Activated gamma-delta T cell treated with anti-CD3 and anti-CD28 coated beads, Interleukin-2, amount 50 U/mL, for 16 hours (primary cell): Measurements from ENCODE around the gene IPO4.

Experiments
- DNase-seq: peaks from one replicate; pipeline ENCODE4 v3.0.0-alpha.2; 2020; ENCODE audit warnings: low read depth

The IPO4 gene

DNA sequence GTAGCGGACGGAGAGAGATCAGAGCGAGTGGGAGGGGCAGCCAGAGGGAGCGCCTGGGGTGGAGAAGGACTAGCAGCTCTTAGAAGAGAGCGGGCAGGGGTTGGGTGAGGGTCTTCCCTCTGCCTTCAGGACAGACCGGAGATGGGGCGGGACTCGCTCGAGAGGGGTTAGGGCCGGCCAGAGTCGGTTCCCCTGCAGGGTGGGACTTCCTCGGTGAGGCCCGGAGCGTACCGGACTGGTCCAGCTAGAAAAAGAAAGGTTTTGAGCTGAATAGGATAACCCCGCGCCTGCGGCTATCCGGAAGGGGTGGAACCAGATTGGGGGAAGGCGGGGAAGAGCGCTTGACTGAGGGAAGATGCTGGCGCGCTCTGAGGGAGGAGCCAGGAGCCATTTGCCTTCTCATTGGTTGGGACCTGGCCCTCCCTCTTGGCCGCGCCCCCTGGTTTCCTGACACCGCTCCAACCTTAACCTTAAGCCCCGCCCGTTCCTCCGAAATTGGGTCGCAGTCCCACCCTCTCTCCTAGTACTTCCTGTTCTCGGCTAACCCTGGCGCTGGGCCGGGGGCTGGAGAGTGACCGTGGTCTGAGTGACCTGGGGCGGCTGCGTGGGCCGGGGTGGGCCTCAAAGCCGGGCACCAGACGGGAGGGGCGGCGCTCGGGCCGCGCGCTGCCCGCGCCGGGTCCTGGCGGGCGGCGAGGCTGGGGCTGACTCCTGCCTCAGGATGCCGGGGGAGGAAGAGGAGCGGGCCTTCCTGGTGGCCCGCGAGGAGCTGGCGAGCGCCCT, 41.4 kb downstream of the IPO4 start, which contains the start of gene RNF31:
TSS of gene RNF31 (plus strand) at position 521 of the 783 bp plus-strand sequence. CDS start at position 722, 201 bp downstream.
- DNase-seq = peak; percentile 96

DNA sequence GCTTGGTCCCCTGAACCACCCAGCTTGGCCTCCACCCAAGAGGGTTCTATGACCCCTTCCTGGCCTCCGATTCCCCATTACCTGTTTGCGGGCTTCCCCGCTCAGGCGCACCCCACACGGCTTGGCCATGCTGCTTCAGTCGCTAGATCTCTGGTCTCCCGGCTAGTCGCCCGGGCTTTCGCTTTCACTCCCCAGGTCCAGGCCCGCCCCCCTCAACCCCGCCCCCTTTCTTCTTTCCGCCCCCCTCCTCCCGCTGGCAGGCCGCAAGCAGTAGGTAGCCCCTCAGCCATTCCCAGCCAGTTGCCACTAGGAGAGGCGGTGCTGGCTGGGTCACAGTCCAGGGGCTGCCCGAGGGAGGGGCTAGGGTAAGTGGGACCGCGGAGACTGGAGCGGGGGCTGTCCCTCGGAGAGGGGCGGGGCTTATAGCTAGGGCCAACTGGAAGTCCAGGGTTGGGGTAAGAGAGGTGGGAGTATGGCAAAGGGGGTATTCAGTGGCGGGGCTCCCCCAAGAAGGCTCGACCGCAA, 42.1 kb downstream of the IPO4 start, which contains the start of gene PSME2:
TSS of gene PSME2 (minus strand) at position 158 of the 525 bp plus-strand sequence. CDS start at position 129, 29 bp downstream.
- DNase-seq = peak; percentile 75

DNA sequence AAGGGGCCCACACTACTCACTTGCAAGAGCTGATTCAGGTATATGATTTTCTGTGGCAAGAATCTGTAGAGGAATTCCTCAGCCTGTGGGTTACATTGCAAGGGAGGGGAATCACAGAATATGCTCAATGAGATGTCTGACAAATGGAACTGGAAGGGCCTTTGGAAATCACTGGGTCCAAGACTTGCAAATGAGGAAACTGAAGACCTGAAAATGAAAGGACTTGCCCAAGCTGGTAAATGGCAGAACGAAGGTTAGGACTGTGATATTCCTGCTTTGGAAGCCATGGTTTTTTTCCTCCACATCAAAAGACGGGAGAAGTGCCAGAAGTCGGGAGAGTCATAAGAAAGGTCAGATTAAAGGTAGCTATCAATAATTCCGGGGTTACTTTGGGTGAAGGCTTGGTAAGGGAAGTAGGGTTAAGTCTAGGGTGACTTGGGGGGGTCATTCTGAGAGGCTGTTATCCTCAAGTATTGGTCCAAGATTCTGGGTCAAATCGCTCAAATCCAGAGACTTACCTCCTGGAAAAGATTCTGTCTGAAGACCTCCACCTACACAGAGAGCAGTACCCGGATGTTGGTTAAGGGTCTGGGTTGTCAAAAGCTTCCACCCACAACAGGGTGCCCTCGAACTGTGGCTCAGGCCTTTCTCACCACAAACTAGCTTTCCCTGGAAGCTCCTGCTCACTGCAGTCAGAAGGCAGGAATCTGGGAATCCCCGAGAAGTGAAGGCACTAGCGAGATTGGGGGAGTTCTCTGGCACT, 42.7 kb downstream of the IPO4 start:
- no peak for DNase-seq

DNA sequence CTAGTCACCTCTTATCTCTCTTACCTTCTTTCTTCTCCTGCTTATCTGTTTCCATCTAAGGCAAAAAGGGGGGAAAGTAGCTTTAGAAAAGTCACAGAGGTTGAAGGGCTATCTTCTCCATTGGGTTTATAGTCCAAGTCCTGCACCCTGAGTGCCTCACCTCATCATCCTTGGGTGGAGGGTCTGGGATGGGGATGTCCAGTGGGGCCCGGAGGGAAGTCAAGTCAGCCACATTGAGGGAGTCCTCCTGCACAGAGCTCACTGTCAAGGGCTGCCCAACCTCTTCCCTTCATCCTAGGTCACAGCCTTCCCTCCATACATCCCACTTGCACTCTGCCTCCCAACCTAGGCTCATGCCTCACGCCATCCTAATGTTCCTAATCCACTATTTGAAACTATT, 43.4 kb downstream of the IPO4 start:
- DNase-seq = no peak

DNA sequence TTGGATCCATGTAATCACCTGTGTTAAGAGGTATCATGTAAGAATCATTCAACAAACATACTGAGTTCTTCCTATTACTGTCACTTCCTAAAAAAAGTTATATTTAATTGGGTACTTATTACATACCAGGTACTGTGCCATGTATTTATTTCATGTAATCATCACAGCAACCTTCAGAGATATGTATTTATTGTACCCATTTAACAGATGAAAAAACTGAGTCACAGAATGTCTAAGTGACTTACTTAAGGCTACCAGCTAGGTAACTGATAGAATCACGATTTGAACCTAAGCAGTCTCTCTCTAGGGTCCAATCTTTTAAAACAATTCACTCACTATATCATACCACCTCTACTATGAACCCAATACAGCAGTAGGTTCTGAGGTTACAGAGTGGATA, 44.2 kb downstream of the IPO4 start:
- no peak for DNase-seq

DNA sequence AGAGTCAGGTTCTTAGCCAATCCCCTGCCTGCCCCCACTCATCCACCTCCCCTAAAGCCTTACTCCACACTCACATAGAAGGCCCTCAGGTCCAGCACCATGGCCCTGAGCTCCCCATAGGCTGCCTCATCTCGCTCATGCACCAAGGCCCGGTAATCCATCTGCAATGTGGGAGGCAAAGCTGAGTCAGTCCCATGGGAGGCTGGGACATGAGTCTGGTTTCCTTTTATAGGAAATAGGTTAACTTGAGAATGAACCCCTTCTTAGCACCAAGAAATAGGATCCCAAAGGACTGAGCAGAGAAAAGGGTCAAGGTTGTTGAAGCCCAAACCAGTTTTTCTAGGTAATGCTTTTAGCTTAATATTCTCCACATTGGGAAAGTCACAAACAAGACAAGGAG, 45.1 kb downstream of the IPO4 start:
- no peak for DNase-seq

DNA sequence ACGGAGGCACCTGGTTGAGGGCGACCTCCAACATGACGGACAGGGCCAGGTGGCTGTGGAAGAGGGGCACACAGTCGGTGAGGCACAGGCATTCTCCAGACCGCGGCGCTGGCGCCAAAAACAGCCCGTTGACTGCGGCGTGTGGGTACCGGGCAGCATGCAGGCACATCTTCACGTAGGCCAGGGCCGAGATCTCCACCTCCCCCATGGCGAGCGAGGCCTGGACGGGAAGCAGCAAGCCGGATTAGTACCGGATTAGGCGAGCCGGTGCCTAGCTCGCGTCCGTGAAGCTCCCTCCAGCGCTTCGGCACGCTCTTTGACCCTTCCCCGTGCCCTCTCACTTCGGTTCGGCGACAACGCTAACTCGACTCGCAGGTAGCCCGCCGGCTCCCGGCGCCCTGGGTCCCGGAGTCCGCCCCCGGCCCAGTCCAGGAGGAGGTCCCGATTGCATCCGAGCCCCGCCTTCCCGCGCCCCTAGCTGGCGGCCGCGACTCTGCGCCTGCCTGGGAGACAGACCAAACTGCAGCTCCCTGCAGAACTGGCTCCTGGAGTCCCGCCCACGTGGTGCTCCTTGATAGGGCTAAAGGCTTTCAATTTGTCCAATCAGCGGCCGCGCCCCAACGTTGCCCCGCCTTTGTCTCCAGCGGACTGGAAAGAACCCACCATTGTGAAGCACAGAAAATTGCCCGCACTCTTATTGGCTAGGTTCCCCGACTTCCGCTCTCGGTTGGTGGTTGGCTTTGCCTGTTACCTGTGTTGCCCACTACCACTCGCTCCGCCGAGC, 47.3 kb downstream of the IPO4 start, which contains the start of gene EMC9:
TSS of gene EMC9 (minus strand) at position 495 of the 784 bp plus-strand sequence. CDS start at position 208, 287 bp downstream.
- peak; percentile 99 for DNase-seq

DNA sequence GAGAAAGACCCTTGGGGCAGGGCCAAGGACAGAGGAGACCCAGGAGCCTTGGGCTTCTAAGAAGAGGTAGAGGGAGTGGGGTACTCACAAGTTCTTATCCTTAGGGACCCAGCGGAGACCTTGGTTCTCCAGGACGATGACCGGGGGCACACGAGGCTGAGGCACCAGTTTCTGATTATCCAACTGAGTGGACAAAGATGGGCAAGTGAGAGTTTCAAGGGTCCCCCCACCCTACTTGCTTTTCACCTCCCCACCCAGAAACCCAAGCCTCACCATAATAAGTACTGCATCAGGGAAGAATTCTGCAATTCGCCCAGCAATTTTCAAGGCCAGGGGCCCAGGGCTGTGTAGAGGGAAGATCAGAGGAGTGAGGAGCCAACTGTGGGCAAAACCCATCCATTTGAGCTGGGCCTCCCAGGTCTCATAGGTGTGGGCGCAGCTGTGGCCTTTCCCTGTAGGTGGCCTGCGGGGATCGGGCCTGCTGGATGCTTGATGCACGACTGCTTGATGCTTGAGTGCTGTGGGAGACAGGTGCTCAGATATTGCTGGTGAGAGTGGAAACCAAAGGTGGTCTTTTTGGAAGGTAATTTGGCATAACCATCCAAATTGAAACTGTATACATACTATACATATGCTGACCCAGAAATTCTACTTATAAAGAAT, 49.2 kb downstream of the IPO4 start:
- DNase-seq = no peak

DNA sequence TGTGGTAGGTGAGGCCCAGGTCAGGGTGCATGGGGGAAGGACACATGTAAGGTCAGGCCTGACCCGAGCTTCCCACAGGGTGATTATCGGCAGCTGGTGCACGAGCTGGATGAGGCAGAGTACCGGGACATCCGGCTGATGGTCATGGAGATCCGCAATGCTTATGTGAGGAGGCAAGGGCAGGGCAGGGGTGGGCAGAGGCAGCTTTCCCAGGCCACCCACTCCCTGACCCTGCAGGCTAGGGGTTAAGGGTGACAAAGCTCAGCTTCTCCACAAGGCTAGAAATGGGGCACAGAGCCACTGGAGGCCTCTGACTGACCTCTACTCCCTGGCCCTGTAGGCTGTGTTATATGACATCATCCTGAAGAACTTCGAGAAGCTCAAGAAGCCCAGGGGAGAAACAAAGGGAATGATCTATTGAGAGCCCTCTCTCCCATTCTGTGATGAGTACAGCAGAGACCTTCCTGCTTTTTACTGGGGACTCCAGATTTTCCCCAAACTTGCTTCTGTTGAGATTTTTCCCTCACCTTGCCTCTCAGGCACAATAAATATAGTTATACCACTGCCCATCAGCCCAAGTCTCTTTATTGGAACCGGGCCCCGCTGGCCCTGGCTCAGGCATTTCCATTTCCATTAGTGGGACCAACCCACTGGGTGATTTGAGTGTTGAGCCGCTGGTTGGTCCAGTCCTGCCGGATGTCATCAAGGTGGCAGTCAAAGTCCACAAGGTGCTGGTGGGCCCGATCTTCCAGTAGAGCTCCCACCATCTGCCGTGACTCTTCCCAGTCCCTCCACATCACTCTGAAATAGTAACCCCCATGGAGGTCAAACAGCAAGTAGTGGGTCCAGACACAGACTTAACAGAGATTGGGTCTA, 50.0 kb downstream of the IPO4 start:
- no peak for DNase-seq

DNA sequence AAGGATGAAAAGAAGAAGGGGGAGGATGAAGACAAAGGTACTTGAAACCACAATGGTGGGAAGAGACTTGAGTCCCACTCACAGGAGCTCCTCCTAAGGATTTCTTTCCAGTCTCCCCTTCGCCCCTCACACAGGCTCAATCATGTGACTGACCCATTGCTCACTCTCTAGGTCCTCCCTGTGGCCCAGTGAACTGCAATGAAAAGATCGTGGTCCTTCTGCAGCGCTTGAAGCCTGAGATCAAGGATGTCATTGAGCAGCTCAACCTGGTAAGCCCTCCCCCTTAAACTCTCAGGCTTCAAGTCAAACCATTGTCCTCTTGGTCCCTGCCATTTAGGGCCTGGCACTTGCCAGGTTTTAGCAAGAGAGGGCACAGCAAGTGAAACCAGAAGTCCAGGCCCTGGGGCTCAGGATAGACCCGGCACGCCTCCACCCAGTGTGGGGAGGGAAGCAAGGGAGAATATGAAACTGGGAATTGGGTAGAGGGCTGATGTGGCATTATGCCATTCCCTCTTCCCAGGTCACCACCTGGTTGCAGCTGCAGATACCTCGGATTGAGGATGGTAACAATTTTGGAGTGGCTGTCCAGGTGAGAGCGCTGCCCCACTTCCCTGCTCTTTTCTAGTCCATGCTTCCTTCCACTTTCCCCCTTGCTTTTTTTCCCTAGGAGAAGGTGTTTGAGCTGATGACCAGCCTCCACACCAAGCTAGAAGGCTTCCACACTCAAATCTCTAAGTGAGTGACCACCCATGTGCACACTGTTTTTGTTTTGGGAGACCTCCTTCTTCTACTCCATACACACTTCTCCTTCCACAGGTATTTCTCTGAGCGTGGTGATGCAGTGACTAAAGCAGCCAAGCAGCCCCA, 50.9 kb downstream of the IPO4 start:
- DNase-seq = no peak

DNA sequence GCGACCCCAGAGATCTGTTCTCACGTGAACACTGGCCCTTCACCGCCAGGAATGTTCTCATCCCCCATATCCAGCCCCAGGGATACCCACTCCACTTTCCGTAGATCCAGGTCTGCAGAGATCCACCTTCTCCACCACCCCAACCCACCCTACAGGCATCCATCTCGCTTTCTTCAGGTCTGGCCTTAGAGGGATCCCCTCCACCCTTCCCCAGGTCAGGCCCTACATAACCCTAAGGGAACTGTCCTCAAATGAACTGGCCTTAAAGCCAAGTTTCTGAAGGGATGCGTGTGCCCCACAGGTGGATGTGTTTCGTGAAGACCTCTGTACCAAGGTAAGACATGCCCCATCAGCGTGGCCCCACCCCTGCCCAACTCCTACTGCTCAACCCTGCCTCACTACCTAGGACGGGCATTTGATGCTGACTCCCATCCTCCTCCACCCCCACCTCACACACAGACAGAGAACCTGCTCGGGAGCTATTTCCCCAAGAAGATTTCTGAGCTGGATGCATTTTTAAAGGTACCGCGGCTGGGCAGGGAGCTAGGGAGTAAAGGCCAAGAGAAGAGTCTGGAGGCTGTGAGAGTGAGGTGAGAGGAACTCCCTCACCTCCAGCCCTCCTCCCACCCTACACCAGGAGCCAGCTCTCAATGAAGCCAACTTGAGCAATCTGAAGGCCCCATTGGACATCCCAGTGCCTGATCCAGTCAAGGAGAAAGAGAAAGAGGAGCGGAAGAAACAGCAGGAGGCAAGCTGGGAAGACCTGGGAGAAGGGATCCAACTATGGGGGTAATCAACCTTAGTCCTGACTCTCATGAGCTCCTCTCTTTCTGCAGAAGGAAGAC, 51.7 kb downstream of the IPO4 start:
- DNase-seq = no peak

DNA sequence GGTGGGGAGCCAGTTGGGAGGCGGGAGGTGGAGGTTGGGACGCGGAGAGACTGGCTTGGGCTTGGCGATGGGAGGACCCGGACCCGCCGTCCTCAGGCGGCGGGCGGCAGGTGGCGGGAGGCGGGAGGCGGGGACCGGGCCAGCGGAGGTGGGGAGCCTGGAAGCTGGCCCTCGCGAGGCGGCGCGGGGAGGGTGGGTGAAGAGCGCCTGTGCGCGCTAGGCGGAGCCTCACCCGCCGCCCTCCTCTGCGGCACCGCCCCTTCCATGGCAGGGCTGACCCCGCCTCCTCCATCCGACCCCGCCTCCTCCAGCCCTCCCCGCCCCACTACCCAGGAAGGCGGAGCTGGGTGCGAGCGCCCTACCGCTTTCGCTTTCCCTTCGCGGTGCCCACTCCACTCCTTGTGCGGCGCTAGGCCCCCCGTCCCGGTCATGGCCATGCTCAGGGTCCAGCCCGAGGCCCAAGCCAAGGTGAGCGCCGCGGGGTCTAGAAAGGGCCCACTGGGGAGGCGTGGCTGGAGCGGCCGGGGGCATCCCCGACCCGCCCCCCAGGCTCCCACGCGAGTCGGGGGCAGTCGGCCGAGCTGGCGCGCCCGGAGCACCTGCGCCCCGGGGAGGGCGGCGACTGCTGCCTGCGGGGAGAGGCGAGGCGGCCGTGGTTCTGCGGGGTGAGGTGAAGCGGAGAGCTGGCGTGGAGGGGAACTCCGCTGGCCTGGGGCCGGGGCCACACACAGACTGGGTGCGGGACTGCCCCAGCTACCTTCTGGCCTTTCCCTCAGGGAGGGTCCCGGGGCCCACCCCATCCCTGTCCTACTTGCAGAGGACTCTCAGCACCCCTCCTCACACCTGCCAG, 52.6 kb downstream of the IPO4 start, which contains the start of gene PSME1:
TSS of gene PSME1 (plus strand) at position 361 of the 850 bp plus-strand sequence. CDS start at position 430, 69 bp downstream.
- peak; percentile 90 for DNase-seq

DNA sequence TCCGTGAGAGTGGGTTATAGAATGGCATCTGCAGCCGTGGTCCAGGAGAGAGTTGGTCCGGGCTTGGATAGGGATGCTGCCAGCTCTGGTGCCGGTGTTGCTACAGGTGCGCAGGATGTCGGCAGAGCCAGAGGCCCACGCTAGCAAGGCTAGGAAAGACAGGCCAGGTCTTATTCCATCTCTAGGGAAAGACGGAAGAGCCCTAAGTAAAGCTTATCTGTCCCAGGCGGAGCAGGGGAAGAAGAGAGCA, 53.1 kb downstream of the IPO4 start:
- no peak for DNase-seq

DNA sequence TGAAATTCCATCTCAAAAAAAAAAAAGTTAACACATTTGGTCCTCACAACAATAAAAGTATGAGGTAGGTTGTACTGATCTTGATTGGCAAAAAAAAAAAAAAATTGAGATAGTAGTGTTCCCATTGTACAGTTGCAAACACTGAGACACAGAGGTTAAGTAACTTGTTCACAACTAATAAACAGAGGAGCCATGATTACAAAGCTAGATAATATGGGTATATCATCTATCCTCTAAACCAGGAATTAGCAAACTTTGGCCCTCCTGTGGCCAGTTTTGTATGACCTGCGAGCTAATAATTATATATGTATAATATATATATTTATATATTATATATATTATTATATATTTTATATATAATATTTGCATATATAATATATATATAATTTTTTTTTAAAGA, 54.9 kb downstream of the IPO4 start:
- no peak for DNase-seq

DNA sequence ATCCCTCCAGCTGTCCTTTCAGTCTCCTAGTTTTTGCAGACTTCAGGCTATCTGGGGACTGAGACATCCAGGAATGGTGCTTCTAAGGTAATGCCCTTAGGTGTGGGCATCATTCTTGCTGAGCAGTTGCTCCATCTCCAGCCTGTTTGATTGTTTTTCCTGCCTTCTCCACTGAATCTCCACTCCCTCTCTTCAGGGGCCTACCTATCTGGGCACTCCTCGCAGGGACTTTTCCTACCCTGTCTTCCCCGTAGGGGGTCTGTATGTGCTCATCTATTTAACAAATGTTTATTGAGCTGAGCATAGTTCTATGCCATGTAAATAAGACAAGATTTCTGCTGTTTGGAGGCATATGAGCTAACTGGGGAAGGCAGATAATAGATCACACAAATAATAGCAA, 55.6 kb downstream of the IPO4 start:
- no peak for DNase-seq

DNA sequence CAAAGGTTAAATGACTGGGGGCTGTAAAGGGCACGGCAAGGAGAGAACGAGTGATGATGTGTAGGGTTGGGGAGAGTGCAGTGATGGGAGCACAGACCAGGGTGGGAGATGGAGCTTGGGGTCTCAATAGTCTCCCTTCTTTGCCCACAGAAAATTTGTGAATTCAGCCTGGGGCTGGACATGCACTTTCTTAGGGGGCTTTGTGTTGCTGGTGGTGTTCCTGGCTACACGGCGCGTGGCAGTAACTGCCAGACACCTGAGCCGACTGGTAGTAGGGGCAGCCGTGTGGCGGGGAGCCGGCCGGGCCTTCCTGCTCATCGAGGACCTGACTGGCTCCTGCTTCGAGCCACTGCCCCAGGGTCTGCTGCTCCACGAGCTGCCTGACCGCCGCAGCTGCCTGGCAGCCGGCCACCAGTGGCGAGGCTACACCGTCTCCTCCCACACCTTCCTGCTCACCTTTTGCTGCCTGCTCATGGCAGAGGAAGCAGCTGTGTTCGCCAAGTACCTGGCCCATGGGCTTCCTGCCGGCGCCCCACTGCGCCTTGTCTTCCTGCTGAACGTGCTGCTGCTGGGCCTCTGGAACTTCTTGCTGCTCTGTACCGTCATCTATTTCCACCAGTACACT, 56.4 kb downstream of the IPO4 start:
- no peak for DNase-seq

DNA sequence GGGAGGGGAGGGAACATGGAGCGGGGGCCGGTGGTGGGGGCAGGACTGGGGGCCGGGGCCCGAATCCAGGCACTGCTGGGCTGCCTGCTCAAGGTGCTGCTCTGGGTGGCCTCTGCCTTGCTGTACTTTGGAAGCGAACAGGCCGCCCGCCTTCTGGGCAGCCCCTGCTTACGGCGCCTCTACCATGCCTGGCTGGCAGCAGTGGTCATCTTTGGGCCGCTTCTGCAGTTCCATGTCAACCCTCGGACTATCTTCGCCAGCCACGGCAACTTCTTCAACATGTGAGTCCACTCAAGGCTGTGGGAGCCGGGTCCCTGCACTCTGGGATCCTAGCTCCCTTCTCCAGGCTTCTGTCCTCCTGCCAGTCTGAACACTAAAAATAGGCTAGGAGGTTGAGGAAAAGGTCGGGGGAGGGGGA, 57.1 kb downstream of the IPO4 start:
- DNase-seq = no peak
